Neural progenitor cell (in vitro differentiated cells): ENCODE results near the gene SMIM41. TPM values are rescaled to one million over a fixed set of nuclear protein-coding genes. Genes with fewer than 3 reads are reported as not detected.

Experiments used
- DNase-seq: peaks from one replicate; pipeline ENCODE4 v3.0.0-alpha.2; 2016; ENCODE audit warnings: low spot score
- H2AFZ ChIP-seq: fragments of 200-600 bp; sonication (generic); replicated peaks from 2 replicates; pipeline ENCODE4 v1.6.1; 2016; ENCODE audit warnings: antibody characterized with exemption
- H3F3A ChIP-seq: fragments of 200-600 bp; sonication (generic); 2 replicates; pipeline ENCODE4 v1.6.1; 2016; ENCODE audit warnings: antibody characterized with exemption, low read depth
- H3K27ac ChIP-seq: fragments of 200-600 bp; sonication (generic); 2 replicates; pipeline ENCODE4 v1.5.1; 2016; ENCODE audit warnings: mild to moderate bottlenecking
- H3K27me3 ChIP-seq: fragments of 200-600 bp; sonication (generic); 2 replicates; pipeline ENCODE4 v1.6.1; 2016; ENCODE audit warnings: mild to moderate bottlenecking, moderate library complexity
- H3K36me3 ChIP-seq: fragments of 200-600 bp; sonication (generic); 2 replicates; pipeline ENCODE4 v1.5.1; 2016
- H3K4me1 ChIP-seq: fragments of 200-600 bp; sonication (generic); 2 replicates; pipeline ENCODE4 v1.6.1; 2016; ENCODE audit warnings: mixed run types
- H3K4me2 ChIP-seq: fragments of 200-600 bp; sonication (generic); 2 replicates; pipeline ENCODE4 v1.6.1; 2016
- H3K4me3 ChIP-seq: fragments of 200-600 bp; sonication (generic); 2 replicates; pipeline ENCODE4 v1.5.1; 2016
- H3K79me2 ChIP-seq: fragments of 200-600 bp; sonication (generic); 2 replicates; pipeline ENCODE4 v1.6.1; 2016; ENCODE audit warnings: low read depth
- H3K9ac ChIP-seq: fragments of 200-600 bp; sonication (generic); 2 replicates; pipeline ENCODE4 v1.6.1; 2016
- H3K9me3 ChIP-seq: fragments of 200-600 bp; sonication (generic); 2 replicates; pipeline ENCODE4 v1.5.1; 2016; ENCODE audit warnings: low read depth
- H4K20me1 ChIP-seq: fragments of 200-600 bp; sonication (generic); 2 replicates; pipeline ENCODE4 v1.6.1; 2016; ENCODE audit warnings: low read depth
- H3K27ac Mint-ChIP-seq: 3 replicates; pipeline ENCODE4 v1.8.0; 2021; ENCODE audit warnings: mixed read lengths
- H3K27me3 Mint-ChIP-seq: 2 replicates; pipeline ENCODE4 v1.8.0; 2022; ENCODE audit warnings: low read depth, mild to moderate bottlenecking, inconsistent platforms, moderate library complexity, mixed read lengths; ENCODE audit not compliant: insufficient read depth
- H3K36me3 Mint-ChIP-seq: 3 replicates; pipeline ENCODE4 v1.8.0; 2021; ENCODE audit warnings: mixed read lengths
- H3K4me1 Mint-ChIP-seq: 3 replicates; pipeline ENCODE4 v1.8.0; 2021; ENCODE audit warnings: mixed read lengths
- H3K4me3 Mint-ChIP-seq: 3 replicates; pipeline ENCODE4 v1.8.0; 2021; ENCODE audit warnings: mild to moderate bottlenecking, moderate library complexity, mixed read lengths
- H3K9me3 Mint-ChIP-seq: 3 replicates; pipeline ENCODE4 v1.8.0; 2020; ENCODE audit warnings: mixed read lengths
- EZH2 ChIP-seq: fragments of 200-600 bp; sonication (generic); IDR thresholded peaks from 2 replicates; pipeline ENCODE4 v1.6.1; 2017; ENCODE audit warnings: antibody characterized with exemption, mild to moderate bottlenecking, moderate library complexity
- EZH2phosphoT487 ChIP-seq: fragments of 200-600 bp; sonication (generic); IDR thresholded peaks from 2 replicates; pipeline ENCODE4 v1.6.1; 2017; ENCODE audit warnings: antibody characterized with exemption
- total RNA-seq: library from RNA; depleted of rRNA; stranded (reverse); fragments of >200 nt; gene quantifications from 2 replicates; pipeline ENCODE4 v1.2.3, GENCODE V29; 2015; ENCODE audit warnings: low replicate concordance
- TF ChIP-seq, protein P1 (sequence below): fragments of 200-600 bp; sonication (generic); IDR thresholded peaks from 2 replicates; pipeline ENCODE4 v1.5.1; 2017; ENCODE audit warnings: antibody characterized with exemption, mild to moderate bottlenecking

SMIM41 gene
- total RNA-seq, 1 donor from 2014 or later: not detected

DNA sequence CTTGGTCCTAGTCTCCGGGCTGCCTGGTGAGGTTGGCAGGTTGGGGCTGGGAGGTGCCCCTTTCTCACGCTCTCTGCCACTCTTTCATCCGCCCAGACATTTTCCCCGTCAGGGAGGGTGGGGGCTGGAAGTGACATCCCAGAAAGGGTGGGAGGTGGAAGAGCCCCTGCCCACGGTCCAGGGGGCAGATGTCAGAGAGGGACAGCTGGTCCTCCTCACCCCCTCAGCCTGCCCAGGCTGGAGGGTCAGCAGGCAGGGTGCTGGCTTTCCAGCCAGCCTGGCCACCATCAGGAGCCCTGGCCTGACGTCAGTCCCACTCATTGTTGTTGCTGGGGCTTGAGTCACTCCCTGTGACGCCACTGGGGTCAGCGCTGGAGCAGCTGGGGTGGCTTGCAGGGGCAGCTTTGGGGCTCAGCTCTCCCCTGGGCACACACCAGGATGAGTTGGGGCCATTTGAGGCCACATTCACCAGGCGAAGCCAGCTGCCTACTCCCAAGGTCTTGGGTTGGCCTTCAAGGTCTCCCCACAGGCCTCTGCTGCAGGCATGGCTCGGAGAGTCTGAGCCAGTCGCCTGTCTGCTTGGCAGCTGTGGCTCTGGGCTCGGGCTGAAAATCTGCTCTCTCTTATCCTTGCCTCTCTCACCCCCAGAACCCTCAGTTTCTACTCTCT is 15.4 kb upstream of the SMIM41 start:
- Histone ChIP-seq H3K9ac (no peak overlapping the region), H3K4me1 (peaks cover 9% of the 10 kb centered on the region), H3K79me2 (no peaks in the 10 kb centered on the region), H3K36me3 (no peaks in the 10 kb centered on the region), H4K20me1 (no peaks in the 10 kb centered on the region), H3K4me2 (no peak overlapping the region), H2AFZ (no peak overlapping the region), H3K4me3 (no peak overlapping the region), H3K27ac (no peak overlapping the region), H3F3A (peaks cover 3% of the 10 kb centered on the region), H3K9me3 (no peaks in the 10 kb centered on the region), H3K27me3 (peaks cover 18% of the 10 kb centered on the region)
- DNase-seq: no peak
- Mint-ChIP-seq H3K4me1 (peaks cover 10% of the 10 kb centered on the region), H3K36me3 (no peaks in the 10 kb centered on the region), H3K9me3 (no peaks in the 10 kb centered on the region), H3K27me3 (peaks cover 4% of the 10 kb centered on the region), H3K27ac (no peak overlapping the region), H3K4me3 (no peak overlapping the region)
- no peak for TF ChIP-seq EZH2
- TF ChIP-seq, protein P1, sequence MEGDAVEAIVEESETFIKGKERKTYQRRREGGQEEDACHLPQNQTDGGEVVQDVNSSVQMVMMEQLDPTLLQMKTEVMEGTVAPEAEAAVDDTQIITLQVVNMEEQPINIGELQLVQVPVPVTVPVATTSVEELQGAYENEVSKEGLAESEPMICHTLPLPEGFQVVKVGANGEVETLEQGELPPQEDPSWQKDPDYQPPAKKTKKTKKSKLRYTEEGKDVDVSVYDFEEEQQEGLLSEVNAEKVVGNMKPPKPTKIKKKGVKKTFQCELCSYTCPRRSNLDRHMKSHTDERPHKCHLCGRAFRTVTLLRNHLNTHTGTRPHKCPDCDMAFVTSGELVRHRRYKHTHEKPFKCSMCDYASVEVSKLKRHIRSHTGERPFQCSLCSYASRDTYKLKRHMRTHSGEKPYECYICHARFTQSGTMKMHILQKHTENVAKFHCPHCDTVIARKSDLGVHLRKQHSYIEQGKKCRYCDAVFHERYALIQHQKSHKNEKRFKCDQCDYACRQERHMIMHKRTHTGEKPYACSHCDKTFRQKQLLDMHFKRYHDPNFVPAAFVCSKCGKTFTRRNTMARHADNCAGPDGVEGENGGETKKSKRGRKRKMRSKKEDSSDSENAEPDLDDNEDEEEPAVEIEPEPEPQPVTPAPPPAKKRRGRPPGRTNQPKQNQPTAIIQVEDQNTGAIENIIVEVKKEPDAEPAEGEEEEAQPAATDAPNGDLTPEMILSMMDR: no peak
- no peak for TF ChIP-seq EZH2phosphoT487

DNA sequence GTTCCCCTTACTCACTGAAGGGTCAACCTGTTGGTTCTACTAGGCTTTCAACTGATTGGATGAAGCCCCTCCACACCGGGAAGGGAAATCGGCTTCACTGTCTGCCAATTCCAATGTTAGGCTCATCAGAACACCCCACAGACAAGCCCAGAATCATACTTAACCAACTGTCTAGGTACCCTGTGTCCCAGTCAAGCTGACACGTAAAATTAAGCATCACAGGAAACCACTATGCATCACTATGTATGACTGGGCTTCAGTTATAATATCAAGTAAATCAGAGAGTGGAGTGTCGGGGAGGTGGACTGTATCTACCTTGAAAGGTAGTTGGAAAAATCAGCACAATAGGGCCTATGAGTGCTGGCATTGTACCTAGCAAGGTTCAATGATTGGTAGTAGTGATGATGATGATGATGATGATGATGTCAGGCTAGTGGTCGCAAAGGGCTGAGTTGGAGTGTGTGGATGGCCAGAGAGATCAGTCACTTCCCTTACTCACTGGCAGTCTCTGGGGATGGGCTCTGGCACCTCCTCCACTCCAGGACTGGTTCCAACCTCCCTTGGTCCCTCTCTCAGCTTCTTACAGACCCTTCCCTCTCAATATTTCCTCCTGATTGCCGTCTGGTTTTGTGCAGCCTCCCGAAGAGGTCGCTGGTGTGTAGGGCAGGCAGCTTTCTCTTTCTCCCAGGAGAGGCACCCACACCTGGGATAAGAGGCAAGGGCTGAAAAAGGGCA is 13.0 kb upstream of the SMIM41 start:
- no peak for DNase-seq
- H3F3A ChIP-seq: peaks cover 5% of the 10 kb centered on the region
- no peaks in the 10 kb centered on the region for H3K9me3 Mint-ChIP-seq
- no peak overlapping the region for H3K27ac Mint-ChIP-seq
- H2AFZ ChIP-seq: no peak overlapping the region
- no peaks in the 10 kb centered on the region for H3K36me3 ChIP-seq
- H3K27ac ChIP-seq: no peak overlapping the region
- H3K4me1 Mint-ChIP-seq: peaks cover 27% of the 10 kb centered on the region
- peaks cover 18% of the 10 kb centered on the region for H3K27me3 ChIP-seq
- H3K9ac ChIP-seq: no peak overlapping the region
- no peaks in the 10 kb centered on the region for H3K9me3 ChIP-seq
- no peak overlapping the region for H3K4me3 ChIP-seq
- H3K4me1 ChIP-seq: peaks cover 15% of the 10 kb centered on the region
- no peak for TF ChIP-seq EZH2phosphoT487
- no peaks in the 10 kb centered on the region for H3K36me3 Mint-ChIP-seq
- H3K27me3 Mint-ChIP-seq: peaks cover 9% of the 10 kb centered on the region
- no peak overlapping the region for H3K4me2 ChIP-seq
- H3K79me2 ChIP-seq: peaks cover 17% of the 10 kb centered on the region
- H3K4me3 Mint-ChIP-seq: peak overlapping the region; percentile 14
- peaks cover 14% of the 10 kb centered on the region for H4K20me1 ChIP-seq

DNA sequence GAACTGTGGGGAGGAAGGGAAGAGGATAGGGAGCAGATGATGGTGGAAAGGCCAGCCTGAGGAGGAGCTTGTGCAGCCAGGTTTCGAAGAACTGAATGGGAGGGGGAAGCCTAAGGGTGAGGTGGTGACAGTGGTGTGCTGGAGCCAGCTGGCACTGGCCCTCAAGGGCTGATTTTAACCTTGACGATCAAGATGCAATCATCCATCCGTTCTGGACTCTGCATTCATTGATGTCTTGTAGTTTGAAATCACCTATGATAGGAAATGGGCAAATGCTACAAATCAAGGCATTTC is 12.5 kb upstream of the SMIM41 start:
- peaks cover 30% of the 10 kb centered on the region for H3K4me1 Mint-ChIP-seq
- H3K4me1 ChIP-seq: peaks cover 10% of the 10 kb centered on the region
- H3K9me3 Mint-ChIP-seq: no peaks in the 10 kb centered on the region
- DNase-seq: no peak
- no peaks in the 10 kb centered on the region for H3K36me3 Mint-ChIP-seq
- H3K4me2 ChIP-seq: no peak overlapping the region
- no peaks in the 10 kb centered on the region for H3K9me3 ChIP-seq
- peak overlapping the region; percentile 29 for H3K4me3 Mint-ChIP-seq
- H3K27ac ChIP-seq: no peak overlapping the region
- peaks cover 22% of the 10 kb centered on the region for H3K79me2 ChIP-seq
- H4K20me1 ChIP-seq: peaks cover 14% of the 10 kb centered on the region
- H3K27me3 Mint-ChIP-seq: peaks cover 9% of the 10 kb centered on the region
- no peaks in the 10 kb centered on the region for H3K36me3 ChIP-seq
- no peak overlapping the region for H3K9ac ChIP-seq
- no peak overlapping the region for H2AFZ ChIP-seq
- no peak overlapping the region for H3K27ac Mint-ChIP-seq
- TF ChIP-seq, protein P1: no peak
- TF ChIP-seq EZH2phosphoT487 (no peak), EZH2 (no peak)
- no peak overlapping the region for H3K4me3 ChIP-seq
- H3F3A ChIP-seq: peaks cover 5% of the 10 kb centered on the region
- peaks cover 18% of the 10 kb centered on the region for H3K27me3 ChIP-seq
